Liver (tissue), 9 donors: ENCODE results near the gene DNASE2. TPM values are rescaled to one million over a fixed set of nuclear protein-coding genes. Genes with fewer than 3 reads are reported as not detected.
A peak's percentile ranks its signal among the peaks of the same experiment; 100 is the strongest.

Experiments used
- DNase-seq: peaks from one replicate; pipeline ENCODE4 v3.0.0-alpha.2; 2017; ENCODE audit warnings: low spot score
- H3K27ac ChIP-seq, 2 donors: one replicate each; pipeline ENCODE4 v1.7.0; 2013; ENCODE audit warnings: inconsistent platforms in 2 of 2, low read length in 2 of 2, control low read depth in 1 of 2, low read depth in 1 of 2, mild to moderate bottlenecking in 1 of 2
- H3K27me3 ChIP-seq, 4 donors: one replicate each; pipeline versions ENCODE4 v1.6.1 to v1.7.0; 2013; ENCODE audit warnings: low read length in 3 of 4, inconsistent platforms in 1 of 4, mild to moderate bottlenecking in 1 of 4, moderate library complexity in 1 of 4; ENCODE audit not compliant: control insufficient read depth in 4 of 4, insufficient read depth in 4 of 4
- H3K36me3 ChIP-seq, 4 donors: one replicate each; pipeline versions ENCODE4 v1.6.1 to v1.7.0; 2013; ENCODE audit warnings: low read length in 3 of 4, mild to moderate bottlenecking in 3 of 4, low read depth in 1 of 4, moderate library complexity in 1 of 4; ENCODE audit not compliant: control insufficient read depth in 4 of 4, insufficient read depth in 3 of 4
- H3K4me1 ChIP-seq, 4 donors: one replicate each; pipeline versions ENCODE4 v1.6.1 to v1.7.0; 2013; ENCODE audit warnings: low read length in 3 of 4, mild to moderate bottlenecking in 3 of 4, moderate library complexity in 1 of 4; ENCODE audit not compliant: control insufficient read depth in 4 of 4, insufficient read depth in 4 of 4
- H3K4me3 ChIP-seq, 3 donors: one replicate each; pipeline versions ENCODE4 v1.6.1 to v1.7.0; 2013; ENCODE audit warnings: low read length in 3 of 3, control low read depth in 1 of 3, low read depth in 1 of 3, mild to moderate bottlenecking in 1 of 3
- H3K9ac ChIP-seq, 2 donors: one replicate each; pipeline ENCODE4 v1.7.0; 2013; ENCODE audit warnings: low read length in 2 of 2, mild to moderate bottlenecking in 2 of 2, moderate library complexity in 2 of 2, control low read depth in 1 of 2, low read depth in 1 of 2
- H3K9me3 ChIP-seq, 4 donors: one replicate each; pipeline versions ENCODE4 v1.6.1 to v1.7.0; 2013; ENCODE audit warnings: low read length in 3 of 4; ENCODE audit not compliant: control insufficient read depth in 4 of 4
- CTCF ChIP-seq: fragments of 150-350 bp; IDR thresholded peaks from 2 replicates; pipeline ENCODE4 v1.5.1; 2017; ENCODE audit warnings: improper control_type of control experiment, low read depth, low read length; ENCODE audit not compliant: missing input control
- EGR1 ChIP-seq, 2 donors: IDR thresholded peaks; 2 replicates each; pipeline ENCODE4 v1.6.1; 2016 to 2018; ENCODE audit warnings: antibody characterized with exemption in 2 of 2, low read depth in 2 of 2
- FOXA1 ChIP-seq: IDR thresholded peaks from 2 replicates; pipeline ENCODE4 v1.6.1; 2016; ENCODE audit warnings: antibody characterized with exemption
- FOXA2 ChIP-seq: IDR thresholded peaks from 2 replicates; pipeline ENCODE4 v1.6.1; 2016; ENCODE audit warnings: antibody characterized with exemption
- HNF4A ChIP-seq, 2 donors: conservative IDR thresholded peaks; 2 replicates each; pipeline ENCODE4 v1.6.1; 2016; ENCODE audit warnings: antibody characterized with exemption in 2 of 2, mild to moderate bottlenecking in 2 of 2
- HNF4G ChIP-seq: IDR thresholded peaks from 2 replicates; pipeline ENCODE4 v1.6.1; 2016; ENCODE audit warnings: antibody characterized with exemption
- JUND ChIP-seq, 2 donors: IDR thresholded peaks; 2 replicates each; pipeline ENCODE4 v1.6.1; 2016; ENCODE audit warnings: antibody characterized with exemption in 2 of 2
- MAX ChIP-seq: IDR thresholded peaks from 2 replicates; pipeline ENCODE4 v1.6.1; 2016; ENCODE audit warnings: antibody characterized with exemption
- NR2F2 ChIP-seq: IDR thresholded peaks from 2 replicates; pipeline ENCODE4 v1.6.1; 2016; ENCODE audit warnings: antibody characterized with exemption
- RAD21 ChIP-seq, 2 donors: IDR thresholded peaks; 2 replicates each; pipeline ENCODE4 v1.6.1; 2016; ENCODE audit warnings: antibody characterized with exemption in 2 of 2, mild to moderate bottlenecking in 2 of 2
- REST ChIP-seq: IDR thresholded peaks from 2 replicates; pipeline ENCODE4 v1.6.1; 2016; ENCODE audit warnings: antibody characterized with exemption, mild to moderate bottlenecking
- RXRA ChIP-seq, 2 donors: IDR thresholded peaks; 2 replicates each; pipeline ENCODE4 v1.6.1; 2017 to 2018; ENCODE audit warnings: antibody characterized with exemption in 2 of 2, mild to moderate bottlenecking in 1 of 2
- SP1 ChIP-seq: IDR thresholded peaks from 2 replicates; pipeline ENCODE4 v1.6.1; 2018; ENCODE audit warnings: antibody characterized with exemption, mild to moderate bottlenecking
- YY1 ChIP-seq: IDR thresholded peaks from 2 replicates; pipeline ENCODE4 v1.6.1; 2016; ENCODE audit warnings: antibody characterized with exemption, mild to moderate bottlenecking
- ZBTB33 ChIP-seq: IDR thresholded peaks from 2 replicates; pipeline ENCODE4 v1.6.1; 2016; ENCODE audit warnings: antibody characterized with exemption
- WGBS: extraction: QIAGEN DNeasy Blood & Tissue Kit; methylation state at CpG from one replicate; pipeline ENCODE4 v1.1.7; 2013; 5-methylcytosine and 5-hydroxymethylcytosine counted together
- polyA plus RNA-seq, 2 donors: library from polyadenylated mRNA; stranded (reverse) in 1 of 2; unstranded in 1 of 2; fragments of 200-250 nt in 1 of 2; fragments of >200 nt in 1 of 2; fragmentation: Nextera tagmentation in 1 of 2; extraction: Ambion mirVana in 1 of 2; gene quantifications; one replicate each; pipeline versions ENCODE4 v1.2.1 to v1.2.3, GENCODE V29; 2013 to 2015
- total RNA-seq, 2 donors: library from RNA; depleted of rRNA; stranded (reverse); fragments of >200 nt; gene quantifications; one replicate each; pipeline ENCODE4 v1.2.3, GENCODE V29; 2014
- donor health status: healthy.
- donor health status: healthy.
- donor health status: healthy.
- donor health status: healthy.
- donor health status: healthy.

The DNASE2 gene
- total and polyA plus RNA-seq, 4 donors, result 11.3 to 18.4 (median 12.8) TPM

- H3K27ac ChIP-seq, result no peak within 1 kb of the TSS
- peaks cover 7 to 23% (median 18%) of the 10 kb centered on the region in 4 donors for H3K4me1 ChIP-seq
- H3K27me3 ChIP-seq, result peaks cover 0 to 6% (median 0%) of the 10 kb centered on the region in 4 donors
- no peak within 1 kb of the TSS for H3K9ac ChIP-seq
- no peaks in the 10 kb centered on the region for H3K36me3 ChIP-seq
- H3K9me3 ChIP-seq, result peaks cover 5 to 21% (median 12%) of the 10 kb centered on the region in 4 donors
- DNase-seq, result peak; percentile 84
- 78% methylated on average over 17 of the region's 17 CpGs for WGBS
- no peak for TF ChIP-seq FOXA1
- TF ChIP-seq EGR1 (IDR thresholded peaks at IDR 0.05; ENCODE audit: low read depth in 2 of 2), result no peak
- TF ChIP-seq HNF4A (conservative IDR thresholded peaks at IDR 0.05), result no peak
- no peak for TF ChIP-seq FOXA2
- TF ChIP-seq MAX, result no peak
- TF ChIP-seq NR2F2, result no peak
- no peak for TF ChIP-seq YY1
- no peak for TF ChIP-seq REST
- TF ChIP-seq JUND (IDR thresholded peaks at IDR 0.05), result no peak
- TF ChIP-seq ZBTB33, result no peak
- TF ChIP-seq HNF4G, result no peak
- TF ChIP-seq SP1, result no peak
- H3K4me3 ChIP-seq, result peak within 1 kb of the TSS in 1 of 3 donors; percentile 46
Measured at GRCh38 chr19:12886969-12887747, 5.9 kb upstream of the DNASE2 start, which contains the start of gene KLF1. Gene KLF1 (minus strand): TSS chr19:12887201. CDS start chr19:12887140, 61 bp downstream.

- 77% methylated on average over 5 of the region's 5 CpGs for WGBS
- Histone ChIP-seq H3K4me1 (peaks cover 4 to 17% (median 12%) of the 10 kb centered on the region in 4 donors), H3K9ac (no peak overlapping the region), H3K4me3 (no peak overlapping the region), H3K27ac (no peak overlapping the region), H3K36me3 (no peaks in the 10 kb centered on the region), H3K27me3 (peaks cover 0 to 6% (median 0%) of the 10 kb centered on the region in 4 donors), H3K9me3 (peaks cover 5 to 21% (median 12%) of the 10 kb centered on the region in 4 donors)
- TF ChIP-seq HNF4G, result no peak
- TF ChIP-seq REST, result no peak
- no peak for TF ChIP-seq YY1
- no peak for TF ChIP-seq RXRA (IDR thresholded peaks at IDR 0.05)
- no peak for TF ChIP-seq CTCF
- no peak for TF ChIP-seq JUND (IDR thresholded peaks at IDR 0.05)
- no peak for TF ChIP-seq SP1
- TF ChIP-seq RAD21 (IDR thresholded peaks at IDR 0.05), result no peak
- DNase-seq, result no peak
Measured at GRCh38 chr19:12886651-12886968, 5.4 kb upstream of the DNASE2 start.
